ENCODE measurements around the gene TRMT1L.

DNA sequence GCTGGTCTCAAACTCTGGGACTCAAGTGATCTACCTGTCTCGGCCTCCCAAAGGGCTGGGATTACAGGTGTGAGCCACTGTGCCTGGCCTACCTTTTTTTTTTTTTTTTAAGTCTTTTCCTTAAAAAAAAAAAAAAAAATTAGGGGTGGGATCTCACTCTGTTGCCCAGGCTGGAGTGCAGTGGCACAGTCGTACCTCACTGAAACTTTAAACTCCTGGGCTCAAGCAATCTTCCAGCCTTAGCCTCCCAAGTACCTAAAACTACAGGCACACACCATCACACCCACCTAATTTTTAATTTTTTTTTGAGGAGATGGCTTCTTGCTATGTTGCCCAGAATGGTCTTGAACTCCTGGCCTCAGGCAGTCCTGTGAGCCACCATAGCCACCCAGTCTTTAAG is 72.9 kb downstream of the TRMT1L start:
- TF ChIP-seq, protein P1, sequence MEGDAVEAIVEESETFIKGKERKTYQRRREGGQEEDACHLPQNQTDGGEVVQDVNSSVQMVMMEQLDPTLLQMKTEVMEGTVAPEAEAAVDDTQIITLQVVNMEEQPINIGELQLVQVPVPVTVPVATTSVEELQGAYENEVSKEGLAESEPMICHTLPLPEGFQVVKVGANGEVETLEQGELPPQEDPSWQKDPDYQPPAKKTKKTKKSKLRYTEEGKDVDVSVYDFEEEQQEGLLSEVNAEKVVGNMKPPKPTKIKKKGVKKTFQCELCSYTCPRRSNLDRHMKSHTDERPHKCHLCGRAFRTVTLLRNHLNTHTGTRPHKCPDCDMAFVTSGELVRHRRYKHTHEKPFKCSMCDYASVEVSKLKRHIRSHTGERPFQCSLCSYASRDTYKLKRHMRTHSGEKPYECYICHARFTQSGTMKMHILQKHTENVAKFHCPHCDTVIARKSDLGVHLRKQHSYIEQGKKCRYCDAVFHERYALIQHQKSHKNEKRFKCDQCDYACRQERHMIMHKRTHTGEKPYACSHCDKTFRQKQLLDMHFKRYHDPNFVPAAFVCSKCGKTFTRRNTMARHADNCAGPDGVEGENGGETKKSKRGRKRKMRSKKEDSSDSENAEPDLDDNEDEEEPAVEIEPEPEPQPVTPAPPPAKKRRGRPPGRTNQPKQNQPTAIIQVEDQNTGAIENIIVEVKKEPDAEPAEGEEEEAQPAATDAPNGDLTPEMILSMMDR (conservative IDR thresholded peaks at IDR 0.05; ENCODE audit: low read length): no peak
- no peak for TF ChIP-seq EZH2phosphoT487 (IDR thresholded peaks at IDR 0.05; ENCODE audit: borderline replicate concordance)
